COR-L47 (cell line): ENCODE results near the gene PTPRE.

Experiments
- DNase-seq: peaks from one replicate; lab custom pipeline; 2025; lab: John Stamatoyannopoulos, UW

Gene PTPRE

DNA sequence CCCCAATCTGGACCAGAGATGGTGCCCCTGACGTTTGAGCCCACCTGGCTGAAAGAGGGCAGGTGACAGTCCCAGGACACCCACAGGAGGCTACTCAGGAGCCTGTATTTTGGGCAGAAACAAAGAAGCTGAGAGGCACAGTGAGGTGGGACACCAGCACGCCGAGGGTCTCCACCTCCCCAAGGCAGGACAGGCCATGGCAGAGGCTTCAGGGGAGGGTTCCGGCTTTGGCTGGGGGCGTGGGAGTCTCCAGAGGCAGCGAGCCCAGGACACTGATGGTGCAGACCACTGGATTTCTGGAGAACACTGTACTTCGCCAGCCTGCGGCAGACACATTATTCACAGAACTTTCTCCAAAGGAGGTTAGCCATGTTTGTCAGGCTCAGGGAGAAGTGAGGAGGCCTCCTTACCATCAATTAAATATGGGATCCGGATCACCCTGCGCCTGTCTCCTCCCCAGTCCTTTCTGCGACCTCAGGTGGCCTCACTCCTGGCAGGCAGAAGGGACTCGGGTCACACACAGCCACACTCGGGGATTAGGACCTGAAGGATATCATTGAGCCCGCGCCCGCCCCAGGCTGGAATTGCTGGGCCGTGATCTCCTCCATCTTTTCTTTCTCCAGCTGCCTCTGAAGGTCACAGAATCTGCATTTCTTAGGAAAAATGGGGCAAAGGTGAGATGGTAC lies 121.1 kb downstream of the PTPRE start:
- no peak for DNase-seq

DNA sequence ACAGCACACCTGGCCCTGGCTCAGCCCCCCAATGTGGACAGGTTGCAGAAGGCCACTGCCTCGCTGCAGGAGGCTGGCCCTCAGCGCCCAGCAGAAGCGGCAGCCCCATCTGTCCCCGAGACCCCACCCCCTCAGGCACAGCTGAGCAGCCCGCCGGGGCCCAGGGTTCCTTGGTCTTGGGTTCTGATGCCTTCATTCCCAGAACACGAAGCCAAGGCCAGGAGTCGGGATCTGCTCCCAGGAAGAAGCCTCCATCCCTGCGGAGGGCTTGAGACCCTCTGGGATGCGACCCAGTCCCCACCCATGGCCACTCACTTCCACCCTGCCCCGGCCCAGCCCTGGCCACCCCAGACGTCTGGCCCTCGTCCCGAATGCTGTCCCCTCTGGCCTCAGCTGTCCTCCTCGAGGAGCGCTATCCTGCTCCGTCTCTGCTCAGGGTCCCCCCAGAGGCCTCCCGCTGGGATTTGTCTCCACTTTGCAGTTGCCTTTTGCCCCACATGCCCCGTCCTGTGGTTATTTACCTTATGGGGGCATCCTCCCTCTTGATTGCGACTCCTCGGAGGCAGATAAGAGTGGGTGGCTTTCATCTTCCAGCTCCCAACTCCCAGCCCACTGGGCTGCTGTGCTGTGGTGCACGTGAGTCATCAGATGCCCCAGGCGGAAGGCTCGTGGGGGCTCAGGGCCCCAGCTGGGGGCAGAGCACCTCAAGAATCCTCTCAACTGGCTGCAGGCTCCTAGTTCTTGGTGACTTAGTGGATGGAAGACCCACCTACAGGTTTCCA lies 121.8 kb downstream of the PTPRE start:
- DNase-seq, result no peak

DNA sequence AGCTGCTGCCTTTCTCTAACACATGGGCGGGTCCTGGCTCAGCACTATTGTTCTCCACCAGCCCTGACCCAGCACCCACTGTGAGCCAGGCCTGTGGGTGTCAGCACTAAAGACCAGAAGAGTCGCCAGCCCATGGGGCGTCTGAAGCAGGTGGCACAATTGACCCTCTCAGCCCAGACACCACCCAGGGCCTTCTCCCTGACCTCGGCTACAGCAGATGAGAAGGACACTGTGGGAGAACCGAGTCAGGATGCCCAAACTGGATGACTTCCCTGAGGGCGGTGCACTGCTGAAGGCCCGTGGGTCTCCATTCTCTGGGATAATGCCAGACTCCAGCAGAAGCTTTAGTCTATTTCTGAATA lies 122.4 kb downstream of the PTPRE start:
- no peak for DNase-seq

- DNase-seq, result no peak
Measured at GRCh38 chr10:128029731-128030369, 122.9 kb downstream of the PTPRE start.

DNA sequence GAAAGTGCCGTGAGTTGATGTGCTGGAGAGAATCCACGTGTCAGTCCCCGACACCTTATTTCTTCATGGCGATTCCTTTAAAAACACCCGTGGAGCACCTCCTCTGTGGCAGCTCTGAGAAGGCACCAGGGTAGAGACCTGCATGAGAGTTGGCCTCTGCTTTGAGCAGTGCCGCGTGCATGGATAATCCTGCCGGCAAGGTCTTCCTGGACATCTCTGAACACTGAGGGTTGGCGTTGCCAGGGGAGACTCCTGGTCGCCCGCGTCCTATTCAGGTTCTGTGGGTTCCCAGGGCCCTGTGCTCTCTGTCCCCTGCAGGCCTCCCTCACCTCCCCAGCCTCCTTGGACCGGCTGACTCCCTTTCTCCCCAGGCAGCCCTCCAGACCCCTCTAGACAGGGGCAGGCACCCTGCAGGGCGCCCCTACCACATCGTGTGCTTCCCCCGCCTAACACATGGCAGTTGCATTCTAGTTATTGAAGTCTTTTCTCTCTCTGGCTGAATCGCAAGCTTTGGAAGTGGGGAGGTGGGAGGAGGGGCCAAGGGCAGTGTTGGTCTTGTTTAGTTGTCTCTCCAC lies 123.7 kb downstream of the PTPRE start:
- DNase-seq, result no peak

DNA sequence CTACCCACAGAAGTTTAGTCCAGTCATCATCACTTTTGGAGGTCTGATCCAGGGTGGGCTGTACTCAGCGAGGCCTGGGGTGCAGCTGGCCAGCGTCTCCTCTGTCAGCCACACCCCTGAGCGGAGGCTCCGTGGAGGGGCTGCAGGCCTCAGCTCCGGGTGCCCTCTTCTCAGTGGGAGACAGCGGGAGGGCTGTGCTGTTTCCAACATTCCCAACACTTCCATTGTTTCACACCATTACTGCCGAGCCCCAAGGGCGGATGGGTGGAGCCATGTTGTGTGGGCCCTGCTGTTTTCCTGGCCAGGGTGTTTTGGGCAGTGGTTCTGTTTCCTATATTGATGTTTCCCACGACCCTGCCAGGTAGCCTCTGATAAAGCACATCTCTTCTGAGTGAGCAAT lies 124.3 kb downstream of the PTPRE start:
- no peak for DNase-seq

DNA sequence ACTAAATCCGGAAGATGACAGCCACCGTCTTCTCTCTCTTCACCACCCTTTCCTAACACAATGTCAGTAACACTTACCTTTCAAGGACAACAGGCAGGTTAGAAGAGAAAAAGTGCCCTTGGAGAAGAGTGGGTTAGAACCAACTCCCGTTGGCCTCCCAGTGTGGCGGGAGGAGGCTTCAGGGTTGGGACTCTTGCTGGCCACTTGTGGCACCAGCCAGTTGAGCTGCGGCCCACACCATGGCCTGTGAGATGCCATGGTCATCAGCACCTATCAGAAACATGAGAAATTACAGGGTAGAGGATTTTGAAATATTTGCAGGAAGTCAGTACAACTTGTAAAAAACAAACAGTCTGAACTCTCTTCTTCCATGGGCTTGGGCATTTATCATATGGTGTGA lies 125.6 kb downstream of the PTPRE start:
- no peak for DNase-seq

DNA sequence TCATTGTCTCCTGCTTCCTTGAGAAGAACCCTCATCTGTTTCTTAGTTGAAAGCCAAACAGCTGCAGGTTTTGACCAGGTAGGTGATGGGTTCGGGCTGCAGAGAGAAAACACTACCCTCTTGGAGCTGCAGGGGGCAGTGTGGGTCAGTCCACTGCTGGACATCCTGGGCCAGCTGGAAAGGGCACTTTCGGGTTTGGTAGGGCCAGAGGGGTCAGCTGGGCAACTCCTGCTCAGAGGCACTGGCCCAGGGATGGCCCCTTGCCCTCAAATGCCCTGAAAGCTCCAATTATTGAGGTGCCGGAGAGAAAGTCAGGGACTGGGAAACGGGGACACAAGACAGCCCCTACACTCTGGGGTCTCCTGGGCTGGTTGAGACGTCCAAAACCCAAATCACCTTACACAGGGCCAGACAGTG lies 128.7 kb downstream of the PTPRE start:
- no peak for DNase-seq

- no peak for DNase-seq
Measured at GRCh38 chr10:128036011-128036615, 129.2 kb downstream of the PTPRE start.

- no peak for DNase-seq
Measured at GRCh38 chr10:128036746-128037543, 130.0 kb downstream of the PTPRE start.

DNA sequence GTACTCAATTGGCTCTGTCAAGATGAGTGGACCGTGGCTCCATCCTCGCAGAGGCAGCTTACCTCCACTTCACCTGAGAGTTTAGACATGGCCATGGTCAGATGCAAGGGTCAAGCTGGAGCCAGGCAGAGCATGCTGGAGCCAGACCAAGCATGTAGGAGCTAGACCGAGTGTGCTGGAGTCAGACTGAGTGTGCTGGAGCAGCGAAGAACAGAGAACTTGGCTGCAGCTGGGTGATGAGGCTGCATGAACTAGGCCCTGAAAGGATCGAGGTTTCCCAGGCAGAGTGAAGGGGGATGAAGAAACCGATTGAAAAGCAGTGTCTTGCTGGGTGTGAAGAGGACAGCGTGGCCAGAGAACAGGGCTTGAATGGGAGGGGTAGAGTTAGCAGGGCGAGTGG lies 133.2 kb downstream of the PTPRE start:
- DNase-seq, result no peak

DNA sequence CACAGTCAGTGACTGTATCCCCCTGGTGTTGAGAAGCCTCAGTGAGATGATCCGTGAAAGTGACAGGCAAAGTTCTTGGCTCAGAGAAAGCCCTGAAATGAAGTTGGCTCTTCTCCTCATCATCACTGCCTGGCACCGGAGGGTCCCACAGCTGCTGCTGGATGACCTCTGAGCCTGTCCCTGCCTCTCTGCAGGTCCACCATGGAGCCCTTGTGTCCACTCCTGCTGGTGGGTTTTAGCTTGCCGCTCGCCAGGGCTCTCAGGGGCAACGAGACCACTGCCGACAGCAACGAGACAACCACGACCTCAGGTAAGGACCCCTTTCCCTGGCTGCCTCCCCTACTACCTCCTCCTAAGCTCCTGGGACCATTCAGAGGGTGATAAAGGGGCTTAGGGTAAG lies 133.8 kb downstream of the PTPRE start:
- DNase-seq, result no peak

- DNase-seq, result no peak
Measured at GRCh38 chr10:128042131-128042610, 135.3 kb downstream of the PTPRE start.

DNA sequence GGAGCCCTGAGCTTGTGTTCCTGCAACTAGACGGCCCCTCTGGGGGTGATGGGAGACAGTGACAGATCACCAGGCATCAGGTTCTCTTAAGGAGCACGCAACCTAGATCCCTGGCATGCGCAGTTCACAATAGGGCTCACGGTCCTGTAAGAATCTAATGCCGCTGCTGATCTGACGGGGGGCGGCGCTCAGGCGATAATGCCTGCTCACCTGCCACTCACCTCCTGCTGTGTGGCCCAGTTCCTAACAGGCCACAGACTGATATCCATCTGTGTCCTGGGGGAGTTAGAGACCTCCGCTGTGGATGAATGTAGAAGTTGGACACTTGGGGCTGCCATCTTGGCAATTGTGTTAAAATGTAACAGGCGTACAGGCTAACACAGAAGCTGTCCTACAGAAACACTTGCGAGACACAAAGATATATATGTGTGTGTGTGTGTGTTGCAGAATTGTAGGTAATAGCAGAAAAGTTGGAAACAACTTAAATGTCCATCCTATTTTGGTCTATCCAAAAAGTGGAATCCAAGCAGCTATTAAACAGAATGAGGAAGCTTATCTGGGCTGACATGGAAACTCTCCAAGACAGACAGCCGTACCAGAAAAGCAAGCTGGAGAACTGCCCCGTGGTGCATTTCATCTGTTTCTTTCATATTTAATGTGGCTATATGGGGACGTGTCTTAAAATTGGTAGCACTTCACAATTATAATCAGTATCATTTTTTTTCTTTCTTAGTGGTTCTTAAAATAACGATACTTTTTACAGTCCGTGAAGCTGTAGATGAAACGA lies 136.5 kb downstream of the PTPRE start:
- DNase-seq, result no peak

GRCh38 chr10:128044186-128044585 lies 137.3 kb downstream of the PTPRE start:
- DNase-seq, result no peak

DNA sequence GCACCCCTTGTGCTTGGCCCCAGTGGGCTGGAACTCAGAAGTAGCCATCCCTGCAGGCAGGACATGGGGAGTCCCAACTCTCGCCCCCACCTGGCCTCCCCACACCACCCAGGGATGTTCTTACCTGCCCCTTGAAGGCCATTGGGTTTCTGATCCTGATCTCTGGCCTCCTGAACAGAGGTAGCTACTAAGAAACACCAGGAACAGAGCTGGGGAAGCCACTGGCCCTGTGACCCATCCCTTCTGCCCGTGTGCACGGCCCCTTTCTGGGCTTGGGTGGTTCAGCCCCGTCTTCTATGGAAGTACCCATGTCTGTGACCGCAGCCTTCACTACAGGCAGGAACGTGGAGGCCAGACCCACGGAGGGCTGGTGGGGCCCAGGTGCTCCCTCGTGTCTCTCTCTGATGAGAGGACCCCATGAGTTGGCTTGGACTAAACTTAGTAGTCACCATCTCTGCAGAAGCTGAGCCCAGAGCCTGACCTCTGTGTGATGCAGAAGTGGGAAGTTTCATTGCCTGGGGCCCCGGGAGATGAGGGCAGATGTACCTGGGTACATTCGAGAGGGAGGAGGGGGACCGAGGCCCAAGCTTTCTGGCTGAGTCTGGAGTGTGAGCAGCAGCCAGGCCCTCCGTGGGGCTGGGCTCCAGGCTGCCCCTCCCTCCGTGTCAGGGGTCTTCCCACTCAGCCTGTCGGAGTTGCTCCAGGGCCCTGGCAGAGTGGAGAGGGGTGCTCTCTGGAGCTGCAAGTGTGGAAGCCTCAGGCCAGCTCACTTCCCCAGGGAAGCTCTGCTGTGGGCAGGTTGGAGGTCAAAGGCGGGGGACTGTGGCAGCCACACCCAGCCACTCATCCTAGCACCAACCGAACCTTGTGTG lies 138.3 kb downstream of the PTPRE start:
- DNase-seq, result no peak

DNA sequence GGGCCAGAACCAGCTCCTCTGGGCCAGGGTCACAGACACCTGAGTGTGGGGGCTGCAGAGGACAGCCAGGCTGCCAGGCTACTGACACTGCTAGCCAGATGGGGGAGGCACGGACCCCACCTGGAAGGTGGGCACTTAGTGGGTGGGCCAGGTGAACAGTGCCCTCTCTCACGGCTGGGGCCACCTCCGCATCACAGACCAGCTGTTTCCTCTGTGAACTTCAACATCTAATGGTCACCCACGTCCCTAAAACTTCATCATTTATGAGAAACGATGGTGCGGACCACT lies 138.9 kb downstream of the PTPRE start:
- no peak for DNase-seq

DNA sequence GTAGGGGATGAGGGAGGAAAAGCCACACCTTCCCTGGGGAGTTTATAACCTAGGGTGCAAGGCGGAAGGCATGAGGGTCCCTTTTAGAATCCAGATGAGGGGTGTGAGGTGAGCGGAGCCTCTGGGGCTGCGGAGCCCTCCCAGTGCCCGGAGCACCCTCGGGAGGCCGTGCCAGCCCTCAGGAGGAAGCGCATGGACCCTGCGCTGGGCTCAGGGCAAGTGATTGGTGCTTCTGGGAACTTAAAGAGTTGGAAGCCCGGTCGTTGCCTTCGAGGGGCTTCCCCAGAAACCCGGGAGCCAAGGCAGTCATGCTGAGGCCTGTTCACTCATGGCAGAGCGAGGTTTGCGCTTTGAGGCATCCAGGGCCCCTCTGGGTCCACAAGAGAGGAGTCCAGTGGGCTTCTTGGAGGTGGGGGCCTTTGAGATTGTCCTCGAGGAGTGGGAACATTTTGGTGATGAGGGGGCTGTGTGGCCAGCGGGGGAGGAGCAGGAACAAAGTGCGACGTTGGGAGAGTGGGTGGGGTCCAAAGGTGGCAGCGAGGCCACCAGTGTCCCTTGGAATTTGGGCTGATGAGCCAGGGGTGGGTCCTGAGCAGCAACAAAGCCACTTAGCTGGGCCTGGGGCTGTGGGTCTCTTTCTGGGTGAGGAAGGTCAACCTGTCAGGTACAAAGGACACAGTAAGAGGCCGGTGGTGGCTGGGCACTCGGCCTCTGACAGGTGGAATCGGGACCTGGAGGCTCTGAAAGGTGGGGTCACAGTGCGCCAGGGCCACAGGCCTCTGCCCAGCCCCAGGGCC lies 139.5 kb downstream of the PTPRE start:
- no peak for DNase-seq

- no peak for DNase-seq
Measured at GRCh38 chr10:128046953-128047290, 140.0 kb downstream of the PTPRE start.
